Measurements from ENCODE around the gene TOGARAM2. TPM values are rescaled to one million over a fixed set of nuclear protein-coding genes. Genes with fewer than 3 reads are reported as not detected.

The TOGARAM2 gene
- total and polyA plus RNA-seq, 2 of the 8 experiments (the other 6 are each of a cell fraction or from before 2014, with no cell fraction given) = 0.42 to 1.4 TPM

- WGBS, 2 experiments (ENCODE audit: extremely low coverage in 1 of 2, insufficient coverage in 1 of 2, insufficient read length in 1 of 2, insufficient replicate concordance in 2 of 2, low coverage in 1 of 2, low lambda C conversion rate in 2 of 2, missing lambda C conversion rate in 1 of 2) = 86% methylated on average over 7 of the region's 7 CpGs; no CpG with 5 or more reads in 1 of the 2 experiments
- no peaks in the 10 kb centered on the region for H3K27me3 ChIP-seq (replicated peaks in 1 of 4; ENCODE audit: control insufficient read depth in 3 of 4, extremely low read depth in 1 of 4, insufficient read depth in 3 of 4, low read length in 3 of 4)
- no peak for TF ChIP-seq TAF7 (optimal IDR thresholded peaks at IDR 0.05; ENCODE audit: borderline replicate concordance, low read depth, low read length)
- no peak for TF ChIP-seq ZNF274 (IDR thresholded peaks at IDR 0.05; ENCODE audit: borderline replicate concordance, extremely low read depth, low read length)
- no peak for TF ChIP-seq SRF (IDR thresholded peaks at IDR 0.05; ENCODE audit: low read depth, low read length)
- no peak for TF ChIP-seq CHD2 (IDR thresholded peaks at IDR 0.05; ENCODE audit: low read length)
- no peak for TF ChIP-seq MAX (IDR thresholded peaks at IDR 0.05)
- TF ChIP-seq TEAD4 (IDR thresholded peaks at IDR 0.05; ENCODE audit: low read depth, low read length) = no peak
- TF ChIP-seq TBP (IDR thresholded peaks at IDR 0.05; ENCODE audit: low read depth, low read length) = no peak
- TF ChIP-seq PHF8 (conservative IDR thresholded peaks at IDR 0.05; ENCODE audit: low read depth, low read length) = no peak
- no peak for TF ChIP-seq RNF2 (IDR thresholded peaks at IDR 0.05; ENCODE audit: borderline replicate concordance, low read depth, low read length, missing control alignments, poor library complexity, severe bottlenecking)
- TF ChIP-seq KDM4A (IDR thresholded peaks at IDR 0.05; ENCODE audit: low read depth, low read length, severe bottlenecking) = no peak
- no peak for TF ChIP-seq POU5F1 (IDR thresholded peaks at IDR 0.05; ENCODE audit: low read depth, low read length)
- no peak for TF ChIP-seq BACH1 (IDR thresholded peaks at IDR 0.05; ENCODE audit: low read length)
- no peaks in the 10 kb centered on the region for H3K36me3 ChIP-seq (ENCODE audit: control insufficient read depth in 2 of 4, insufficient read depth in 4 of 4, low read length in 3 of 4)
- no peak overlapping the region for H3K27ac ChIP-seq (ENCODE audit: low read depth, low read length)
- H3K9me3 ChIP-seq (ENCODE audit: insufficient read depth in 2 of 2, low read depth in 1 of 2, low read length in 1 of 2) = no peaks in the 10 kb centered on the region
- no peak overlapping the region for H3K4me2 ChIP-seq (ENCODE audit: insufficient read depth in 1 of 2, low read depth in 2 of 2, low read length in 2 of 2)
- no peak overlapping the region for H4K8ac ChIP-seq (ENCODE audit: extremely low read depth, insufficient read depth, low read length)
- H4K20me1 ChIP-seq (replicated peaks in 1 of 2; ENCODE audit: control insufficient read depth in 1 of 2, insufficient read depth in 2 of 2, low read length in 2 of 2) = no peaks in the 10 kb centered on the region
- H2AFZ ChIP-seq (ENCODE audit: low read length) = no peak overlapping the region
- H3K14ac ChIP-seq (ENCODE audit: insufficient read length) = no peak overlapping the region
- FAIRE-seq (no peak), DNase-seq (ENCODE audit: low read depth in 1 of 2, low spot score in 2 of 2) (no peak)
- H2BK120ac ChIP-seq (replicated peaks; ENCODE audit: low read depth, low read length) = no peak overlapping the region
- H3K56ac ChIP-seq (replicated peaks; ENCODE audit: insufficient read length, low read depth, low read length) = no peak overlapping the region
- no peak overlapping the region for H4K5ac ChIP-seq (ENCODE audit: insufficient read length, low read depth, low read length)
- H3K4ac ChIP-seq (replicated peaks; ENCODE audit: insufficient read length, low read depth, low read length) = no peak overlapping the region
- no peak overlapping the region for H2BK15ac ChIP-seq (ENCODE audit: low read length)
- no peaks in the 10 kb centered on the region for H3K79me1 ChIP-seq (ENCODE audit: low read depth, low read length)
- no peak overlapping the region for H4K91ac ChIP-seq (replicated peaks; ENCODE audit: insufficient read length, low read length)
- no peaks in the 10 kb centered on the region for H3K79me2 ChIP-seq (ENCODE audit: control insufficient read depth in 1 of 2, insufficient read depth in 2 of 2, low read length in 2 of 2)
- H3K9ac ChIP-seq (replicated peaks in 1 of 4; ENCODE audit: extremely low read depth in 1 of 4, low read depth in 3 of 4, low read length in 3 of 4) = no peak overlapping the region
- no peak overlapping the region for H2BK5ac ChIP-seq (ENCODE audit: low read depth, low read length)
- H3K23me2 ChIP-seq (ENCODE audit: low read depth, low read length) = peaks cover 2% of the 10 kb centered on the region; the same call in 1 of the 2 replicates
- CTCF ChIA-PET (ENCODE audit: partially characterized antibody) = interaction anchor here (0.8 to 1.7 kb wide), 4 partner anchors 10 to 129 kb away, joined by 3 to 4 read pairs (median 4); no protein-coding TSS in a partner anchor
- no peak overlapping the region for H3K4me3 ChIP-seq (ENCODE audit: extremely low read depth in 1 of 4, insufficient read depth in 2 of 4, low read depth in 3 of 4, low read length in 4 of 4)
- no peak overlapping the region for H3K23ac ChIP-seq (ENCODE audit: insufficient read length)
- H2BK12ac ChIP-seq (ENCODE audit: low read depth, low read length) = no peak overlapping the region
- no peak overlapping the region for H2BK20ac ChIP-seq (ENCODE audit: low read length)
- no peak overlapping the region for H2AK5ac ChIP-seq (ENCODE audit: low read depth, low read length)
- H3K4me1 ChIP-seq (replicated peaks in 1 of 4; ENCODE audit: control insufficient read depth in 3 of 4, insufficient read depth in 4 of 4, low read length in 3 of 4) = peaks cover 0 to 5% (median 2%) of the 10 kb centered on the region in 4 experiments; a peak in 4 of 7 replicates
- POLR2A ChIA-PET (ENCODE audit: partially characterized antibody) = no interaction called here
- no peak overlapping the region for H3K18ac ChIP-seq (ENCODE audit: extremely low read depth, low read length)
Observed at GRCh38 chr2:29053223-29053622, 72.1 kb downstream of the TOGARAM2 start.

Data from H1 (cell line).